CD4-positive, alpha-beta T cell treated with Interleukin-21 for 1 hour (primary cell): ENCODE measurements around the gene RAMP3.
"Not testable (repeated sequence)": the region's sequence is repeated elsewhere in the genome, so short reads cannot be mapped to it uniquely, and the experiment has no call there.

Experiments used
- DNase-seq: peaks from one replicate; pipeline ENCODE4 v3.0.0-alpha.2; 2020

The RAMP3 gene

GRCh38 chr7:45199506-45199905 is 41.9 kb downstream of the RAMP3 start:
- DNase-seq, result no peak

GRCh38 chr7:45202625-45203024 is 45.0 kb downstream of the RAMP3 start:
- DNase-seq, result no peak

- DNase-seq, result no peak
Measured at GRCh38 chr7:45203036-45203435, 45.4 kb downstream of the RAMP3 start.

- DNase-seq, result no peak
Measured at GRCh38 chr7:45203459-45203858, 45.9 kb downstream of the RAMP3 start.

- no peak for DNase-seq
Measured at GRCh38 chr7:45203936-45204445, 46.4 kb downstream of the RAMP3 start.

- DNase-seq, result not testable (repeated sequence)
Measured at GRCh38 chr7:45206266-45206665, 48.7 kb downstream of the RAMP3 start.

GRCh38 chr7:45209909-45210308 is 52.3 kb downstream of the RAMP3 start:
- not testable (repeated sequence) for DNase-seq

GRCh38 chr7:45211066-45211465 is 53.5 kb downstream of the RAMP3 start:
- no peak for DNase-seq

- DNase-seq, result no peak
Measured at GRCh38 chr7:45211958-45212357, 54.4 kb downstream of the RAMP3 start.

GRCh38 chr7:45212606-45213005 is 55.0 kb downstream of the RAMP3 start:
- DNase-seq, result no peak

GRCh38 chr7:45215601-45216062 is 58.0 kb downstream of the RAMP3 start:
- no peak for DNase-seq

GRCh38 chr7:45216181-45216580 is 58.6 kb downstream of the RAMP3 start:
- DNase-seq, result no peak

- DNase-seq, result no peak
Measured at GRCh38 chr7:45216622-45217165, 59.1 kb downstream of the RAMP3 start.

GRCh38 chr7:45217358-45217757 is 59.8 kb downstream of the RAMP3 start:
- DNase-seq, result no peak

GRCh38 chr7:45219130-45219529 is 61.5 kb downstream of the RAMP3 start:
- no peak for DNase-seq

GRCh38 chr7:45219801-45220435 is 62.3 kb downstream of the RAMP3 start:
- DNase-seq, result no peak

- DNase-seq, result no peak
Measured at GRCh38 chr7:45220846-45221618, 63.4 kb downstream of the RAMP3 start.

GRCh38 chr7:45221896-45222604 is 64.5 kb downstream of the RAMP3 start:
- DNase-seq, result no peak

- no peak for DNase-seq
Measured at GRCh38 chr7:45223078-45223477, 65.5 kb downstream of the RAMP3 start.

GRCh38 chr7:45223728-45224630 is 66.4 kb downstream of the RAMP3 start:
- no peak for DNase-seq

- no peak for DNase-seq
Measured at GRCh38 chr7:45224832-45225231, 67.2 kb downstream of the RAMP3 start.

- no peak for DNase-seq
Measured at GRCh38 chr7:45225311-45225947, 67.8 kb downstream of the RAMP3 start.
